Thyroid gland (tissue), 4 donors: ENCODE data around the gene EIF5.

ENCODE experiments used
- CTCF ChIP-seq, 6 experiments: fragments of 200-600 bp in 3 of 6; fragments of 450-650 bp in 3 of 6; sonication (generic) in 3 of 6; IDR thresholded peaks; one replicate each; pipeline ENCODE4 v1.5.1; 2016 to 2019; ENCODE audit warnings: antibody characterized with exemption in 6 of 6, mild to moderate bottlenecking in 2 of 6, inconsistent platforms in 1 of 6, moderate library complexity in 1 of 6
- POLR2A ChIP-seq, 2 donors: fragments of 450-650 bp; IDR thresholded peaks; one replicate each; pipeline ENCODE4 v1.6.1; 2017; ENCODE audit warnings: antibody characterized with exemption in 2 of 2, mild to moderate bottlenecking in 2 of 2, moderate library complexity in 1 of 2

- TF ChIP-seq CTCF (IDR thresholded peaks at IDR 0.05) (peak in 4 of 6 experiments; percentile 9 to 59 (median 54)), POLR2A (IDR thresholded peaks at IDR 0.05) (peak; percentile 94 to 99)
These were observed at the start of gene EIF5 for GRCh38 chr14:103333754-103334643.
